Fibroblast of lung (primary cell): ENCODE results near the gene APMAP.

Experiments
- EZH2 ChIP-seq: IDR thresholded peaks from 2 replicates; pipeline ENCODE4 v1.5.1; 2012; ENCODE audit warnings: low read length, control low read depth, mild to moderate bottlenecking; ENCODE audit errors: missing control alignments
- TF ChIP-seq, protein P1 (sequence below), 2 donors: IDR thresholded peaks in 1 of 2; conservative IDR thresholded peaks in 1 of 2; 1 replicate in 1 of 2; 2 replicates in 1 of 2; pipeline ENCODE4 v1.5.1; 2011 to 2012; ENCODE audit warnings: low read length in 2 of 2, control low read depth in 1 of 2, inconsistent platforms in 1 of 2, low read depth in 1 of 2, mild to moderate bottlenecking in 1 of 2

DNA sequence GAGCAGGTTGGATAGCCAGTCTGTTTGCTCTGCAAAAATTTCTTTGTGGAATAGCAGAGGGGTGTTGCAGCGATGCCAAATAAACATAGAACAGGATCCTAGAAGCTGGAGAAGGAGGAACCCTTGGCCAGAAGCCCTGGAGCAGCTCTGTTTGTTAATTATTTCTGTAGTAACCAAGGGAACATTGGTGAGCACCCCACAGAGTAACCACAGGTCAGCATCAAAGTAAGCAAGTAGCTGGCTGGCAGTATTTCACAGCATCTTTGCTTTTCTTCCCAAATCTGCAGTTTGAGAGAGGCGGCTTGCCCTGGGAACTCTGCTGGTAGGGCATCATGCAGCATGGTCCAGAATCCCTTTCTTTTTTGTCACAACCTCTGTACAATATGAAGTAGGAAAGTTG lies 12.7 kb upstream of the APMAP start:
- TF ChIP-seq, protein P1, sequence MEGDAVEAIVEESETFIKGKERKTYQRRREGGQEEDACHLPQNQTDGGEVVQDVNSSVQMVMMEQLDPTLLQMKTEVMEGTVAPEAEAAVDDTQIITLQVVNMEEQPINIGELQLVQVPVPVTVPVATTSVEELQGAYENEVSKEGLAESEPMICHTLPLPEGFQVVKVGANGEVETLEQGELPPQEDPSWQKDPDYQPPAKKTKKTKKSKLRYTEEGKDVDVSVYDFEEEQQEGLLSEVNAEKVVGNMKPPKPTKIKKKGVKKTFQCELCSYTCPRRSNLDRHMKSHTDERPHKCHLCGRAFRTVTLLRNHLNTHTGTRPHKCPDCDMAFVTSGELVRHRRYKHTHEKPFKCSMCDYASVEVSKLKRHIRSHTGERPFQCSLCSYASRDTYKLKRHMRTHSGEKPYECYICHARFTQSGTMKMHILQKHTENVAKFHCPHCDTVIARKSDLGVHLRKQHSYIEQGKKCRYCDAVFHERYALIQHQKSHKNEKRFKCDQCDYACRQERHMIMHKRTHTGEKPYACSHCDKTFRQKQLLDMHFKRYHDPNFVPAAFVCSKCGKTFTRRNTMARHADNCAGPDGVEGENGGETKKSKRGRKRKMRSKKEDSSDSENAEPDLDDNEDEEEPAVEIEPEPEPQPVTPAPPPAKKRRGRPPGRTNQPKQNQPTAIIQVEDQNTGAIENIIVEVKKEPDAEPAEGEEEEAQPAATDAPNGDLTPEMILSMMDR (conservative IDR thresholded peaks at IDR 0.05 in 1 of 2, IDR thresholded peaks at IDR 0.05 in 1 of 2; ENCODE audit: low read depth in 1 of 2, low read length in 2 of 2), result no peak
- no peak for TF ChIP-seq EZH2
